SK-N-SH treated with all-trans-retinoic acid at 6 μM for 48 hours (cell line): Measurements from ENCODE around the gene GPRASP2.

Source experiments
- CSRNP3 ChIP-seq: fragments of 250-450 bp; sonication (Bioruptor Pico); IDR thresholded peaks from 2 replicates; pipeline ENCODE4 v1.5.1; 2021; ENCODE audit warnings: mild to moderate bottlenecking, moderate library complexity
- GLIS3 ChIP-seq: fragments of 250-450 bp; sonication (Bioruptor Pico); IDR thresholded peaks from 2 replicates; pipeline ENCODE4 v1.5.0; 2020; ENCODE audit warnings: mild to moderate bottlenecking, moderate library complexity
- ISL1 ChIP-seq: fragments of 250-450 bp; sonication (Bioruptor Pico); IDR thresholded peaks from 2 replicates; pipeline ENCODE4 v2.1.2; 2022; ENCODE audit warnings: mild to moderate bottlenecking, moderate library complexity
- TSHZ2 ChIP-seq: fragments of 250-450 bp; sonication (Bioruptor Pico); IDR thresholded peaks from 2 replicates; pipeline ENCODE4 v1.5.0; 2020; ENCODE audit warnings: mild to moderate bottlenecking, moderate library complexity
- ZFP30 ChIP-seq: fragments of 450-650 bp; formaldehyde crosslinking; IDR thresholded peaks from 2 replicates; pipeline ENCODE4 v1.5.0; 2022; ENCODE audit warnings: mild to moderate bottlenecking, moderate library complexity
- ZNF8 ChIP-seq: fragments of 450-650 bp; formaldehyde crosslinking; IDR thresholded peaks from 2 replicates; pipeline ENCODE4 v1.5.0; 2020; ENCODE audit warnings: mild to moderate bottlenecking, moderate library complexity

- TF ChIP-seq CSRNP3 (CRISPR knock-in tag), result no peak
- TF ChIP-seq TSHZ2 (CRISPR knock-in tag), result no peak
- TF ChIP-seq ISL1 (CRISPR knock-in tag), result no peak
- TF ChIP-seq GLIS3 (CRISPR knock-in tag), result no peak
- no peak for TF ChIP-seq ZFP30 (CRISPR knock-in tag)
- TF ChIP-seq ZNF8 (CRISPR knock-in tag), result no peak
These were observed 55.0 kb downstream of the GPRASP2 start for GRCh38 chrX:102767287-102767686.
